ENCODE results near the gene MAST2. TPM values are rescaled to one million over a fixed set of nuclear protein-coding genes. Genes with fewer than 3 reads are reported as not detected.
"Not testable (repeated sequence)": the region's sequence is repeated elsewhere in the genome, so short reads cannot be mapped to it uniquely, and the experiment has no call there.

The MAST2 gene
- total RNA-seq, 6 donors from 2014 or later: 16.0 to 77.8 (median 26.4) TPM

GRCh38 chr1:45850017-45850416 is 46.6 kb downstream of the MAST2 start:
- no peak overlapping the region for H3K27ac ChIP-seq
- H3K4me3 ChIP-seq: no peak overlapping the region
- H3K4me1 ChIP-seq: no peaks in the 10 kb centered on the region
- no peak for ATAC-seq (ENCODE audit: low FRiP score in 2 of 2)
- TF ChIP-seq EP300 (IDR thresholded peaks at IDR 0.05) (no peak), CTCF (IDR thresholded peaks at IDR 0.05) (no peak), POLR2AphosphoS5 (IDR thresholded peaks at IDR 0.05) (no peak), POLR2A (IDR thresholded peaks at IDR 0.05) (no peak)
- no peak for DNase-seq
- 89 to 100% methylated on average over 2 of the region's 2 CpGs for WGBS, 2 donors
- no peaks in the 10 kb centered on the region for H3K27me3 ChIP-seq
- no peaks in the 10 kb centered on the region for H3K9me3 ChIP-seq
- no peaks in the 10 kb centered on the region for H3K36me3 ChIP-seq

GRCh38 chr1:45854724-45855123 is 51.3 kb downstream of the MAST2 start:
- 100% methylated on average over 1 of the region's 1 CpG for WGBS, 2 donors
- Histone ChIP-seq H3K4me1 (no peaks in the 10 kb centered on the region), H3K36me3 (no peaks in the 10 kb centered on the region), H3K9me3 (no peaks in the 10 kb centered on the region), H3K27ac (no peak overlapping the region), H3K27me3 (no peaks in the 10 kb centered on the region), H3K4me3 (no peak overlapping the region)
- ATAC-seq (ENCODE audit: low FRiP score in 2 of 2): no peak
- no peak for DNase-seq
- no peak for TF ChIP-seq EP300 (IDR thresholded peaks at IDR 0.05)
- no peak for TF ChIP-seq CTCF (IDR thresholded peaks at IDR 0.05)

GRCh38 chr1:45857101-45857700 is 53.8 kb downstream of the MAST2 start:
- ATAC-seq (ENCODE audit: low FRiP score in 2 of 2): no peak
- no peaks in the 10 kb centered on the region for H3K36me3 ChIP-seq

GRCh38 chr1:45857755-45858492 is 54.5 kb downstream of the MAST2 start:
- H3K9me3 ChIP-seq; H3K27ac ChIP-seq; H3K36me3 ChIP-seq; H3K4me1 ChIP-seq; ATAC-seq (ENCODE audit: low FRiP score in 2 of 2); H3K27me3 ChIP-seq; DNase-seq; H3K4me3 ChIP-seq: not testable (repeated sequence)
- 96 to 100% methylated on average over 6 of the region's 6 CpGs for WGBS, 2 donors

More at GRCh38 chr1:45857101-45857700, 53.8 kb downstream of the MAST2 start:
- no peaks in the 10 kb centered on the region for H3K4me1 ChIP-seq
- no peak overlapping the region for H3K27ac ChIP-seq
- no peaks in the 10 kb centered on the region for H3K9me3 ChIP-seq
- no peak for DNase-seq
- no peaks in the 10 kb centered on the region for H3K27me3 ChIP-seq
- H3K4me3 ChIP-seq: no peak overlapping the region
- TF ChIP-seq EP300 (IDR thresholded peaks at IDR 0.05) (no peak), POLR2A (IDR thresholded peaks at IDR 0.05) (no peak), CTCF (IDR thresholded peaks at IDR 0.05) (no peak), POLR2AphosphoS5 (IDR thresholded peaks at IDR 0.05) (no peak)

GRCh38 chr1:45859221-45859620 is 55.8 kb downstream of the MAST2 start:
- TF ChIP-seq EP300 (IDR thresholded peaks at IDR 0.05): no peak
- H3K27me3 ChIP-seq: no peaks in the 10 kb centered on the region
- WGBS, 2 donors: 92% methylated on average over 3 of the region's 3 CpGs
- no peak overlapping the region for H3K27ac ChIP-seq
- H3K4me1 ChIP-seq: no peaks in the 10 kb centered on the region
- DNase-seq (no peak), ATAC-seq (ENCODE audit: low FRiP score in 2 of 2) (no peak)
- H3K36me3 ChIP-seq: no peaks in the 10 kb centered on the region
- no peak overlapping the region for H3K4me3 ChIP-seq
- no peaks in the 10 kb centered on the region for H3K9me3 ChIP-seq

- DNase-seq: no peak
- Histone ChIP-seq H3K27me3 (no peaks in the 10 kb centered on the region), H3K4me1 (peaks cover 0 to 4% (median 2%) of the 10 kb centered on the region in 4 donors), H3K9me3 (no peaks in the 10 kb centered on the region), H3K27ac (no peak overlapping the region), H3K4me3 (no peak overlapping the region), H3K36me3 (no peaks in the 10 kb centered on the region)
- no peak for ATAC-seq (ENCODE audit: low FRiP score in 2 of 2)
- no peak for TF ChIP-seq POLR2A (IDR thresholded peaks at IDR 0.05)
- TF ChIP-seq CTCF (IDR thresholded peaks at IDR 0.05): no peak
- no peak for TF ChIP-seq EP300 (IDR thresholded peaks at IDR 0.05)
- TF ChIP-seq POLR2AphosphoS5 (IDR thresholded peaks at IDR 0.05): no peak
Measured at GRCh38 chr1:45862008-45862407, 58.6 kb downstream of the MAST2 start.

Data from upper lobe of left lung (tissue), 6 donors.